ENCODE data around the gene CILP.

- no peak for TF ChIP-seq FUBP1 (CRISPR knock-in tag; IDR thresholded peaks at IDR 0.05; ENCODE audit: borderline replicate concordance)
- no peak for TF ChIP-seq RELA (CRISPR knock-in tag; IDR thresholded peaks at IDR 0.05)
- TF ChIP-seq GTF2F1 (IDR thresholded peaks at IDR 0.05; ENCODE audit: low read length) = no peak
- TF ChIP-seq TCF7 (IDR thresholded peaks at IDR 0.05; ENCODE audit: low read depth) = no peak
Measured at GRCh38 chr15:65180167-65180566, 31.1 kb downstream of the CILP start.
